ENCODE results near the gene RAB3B.
"Not testable (repeated sequence)": the region's sequence is repeated elsewhere in the genome, so short reads cannot be mapped to it uniquely, and the experiment has no call there.

Gene RAB3B

GRCh38 chr1:52028328-52028727 is 37.8 kb upstream of the RAB3B start:
- TF ChIP-seq, protein P1, sequence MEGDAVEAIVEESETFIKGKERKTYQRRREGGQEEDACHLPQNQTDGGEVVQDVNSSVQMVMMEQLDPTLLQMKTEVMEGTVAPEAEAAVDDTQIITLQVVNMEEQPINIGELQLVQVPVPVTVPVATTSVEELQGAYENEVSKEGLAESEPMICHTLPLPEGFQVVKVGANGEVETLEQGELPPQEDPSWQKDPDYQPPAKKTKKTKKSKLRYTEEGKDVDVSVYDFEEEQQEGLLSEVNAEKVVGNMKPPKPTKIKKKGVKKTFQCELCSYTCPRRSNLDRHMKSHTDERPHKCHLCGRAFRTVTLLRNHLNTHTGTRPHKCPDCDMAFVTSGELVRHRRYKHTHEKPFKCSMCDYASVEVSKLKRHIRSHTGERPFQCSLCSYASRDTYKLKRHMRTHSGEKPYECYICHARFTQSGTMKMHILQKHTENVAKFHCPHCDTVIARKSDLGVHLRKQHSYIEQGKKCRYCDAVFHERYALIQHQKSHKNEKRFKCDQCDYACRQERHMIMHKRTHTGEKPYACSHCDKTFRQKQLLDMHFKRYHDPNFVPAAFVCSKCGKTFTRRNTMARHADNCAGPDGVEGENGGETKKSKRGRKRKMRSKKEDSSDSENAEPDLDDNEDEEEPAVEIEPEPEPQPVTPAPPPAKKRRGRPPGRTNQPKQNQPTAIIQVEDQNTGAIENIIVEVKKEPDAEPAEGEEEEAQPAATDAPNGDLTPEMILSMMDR (conservative IDR thresholded peaks at IDR 0.05) = no peak
- H3K27ac ChIP-seq = peak overlapping the region; percentile 86

DNA sequence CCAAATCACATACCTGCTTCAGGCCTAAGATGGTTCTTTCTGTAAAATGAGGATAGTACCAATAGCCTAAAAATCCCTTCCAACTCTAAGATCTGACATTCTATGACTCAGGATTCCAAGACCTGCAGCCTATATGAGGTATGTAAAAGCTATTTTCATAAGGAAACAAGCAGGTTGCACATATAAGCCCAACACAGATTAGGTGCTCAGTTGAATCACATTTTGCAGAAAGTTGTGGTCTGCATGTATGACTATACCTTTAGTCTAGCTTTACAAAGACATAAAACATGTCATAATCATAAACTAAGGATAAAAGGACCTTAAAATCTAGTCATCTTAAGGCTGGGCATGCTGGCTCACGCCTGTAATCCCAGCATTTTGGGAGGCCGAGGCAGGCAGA is 35.8 kb upstream of the RAB3B start:
- TF ChIP-seq, protein P1 (conservative IDR thresholded peaks at IDR 0.05) = no peak
- H3K27ac ChIP-seq = no peak overlapping the region; the same call in 1 of the 2 replicates

- TF ChIP-seq, protein P1 (conservative IDR thresholded peaks at IDR 0.05) = no peak
- no peak overlapping the region for H3K27ac ChIP-seq
These were observed 31.6 kb upstream of the RAB3B start for GRCh38 chr1:52022133-52022532.

GRCh38 chr1:52008071-52008809 is 17.7 kb upstream of the RAB3B start:
- no peak overlapping the region for H3K27ac ChIP-seq
- TF ChIP-seq, protein P1 (conservative IDR thresholded peaks at IDR 0.05) = no peak

GRCh38 chr1:52007215-52008002 is 16.9 kb upstream of the RAB3B start:
- no peak overlapping the region for H3K27ac ChIP-seq
- TF ChIP-seq, protein P1 (conservative IDR thresholded peaks at IDR 0.05) = no peak

DNA sequence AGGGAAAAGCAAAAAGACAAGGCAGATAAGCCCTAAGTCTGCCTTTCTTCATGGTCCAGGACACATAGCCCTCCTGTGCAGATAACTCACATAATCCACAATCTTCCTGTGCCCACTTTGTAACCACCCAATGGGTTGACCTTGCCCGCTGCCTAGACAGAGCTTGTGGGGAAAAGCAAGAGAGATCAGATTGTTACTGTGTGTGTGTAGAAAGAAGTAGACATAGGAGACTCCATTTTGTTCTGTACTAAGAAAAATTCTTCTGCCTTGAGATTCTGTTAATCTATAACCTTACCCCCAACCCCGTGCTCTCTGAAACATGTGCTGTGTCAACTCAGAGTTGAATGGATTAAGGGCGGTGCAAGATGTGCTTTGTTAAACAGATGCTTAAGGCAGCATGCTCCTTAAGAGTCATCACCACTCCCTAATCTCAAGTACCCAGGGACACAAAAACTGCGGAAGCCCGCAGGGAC is 15.6 kb upstream of the RAB3B start:
- not testable (repeated sequence) for H3K27ac ChIP-seq

- not testable (repeated sequence) for H3K27ac ChIP-seq
These were observed 15.0 kb upstream of the RAB3B start for GRCh38 chr1:52005548-52005947.

DNA sequence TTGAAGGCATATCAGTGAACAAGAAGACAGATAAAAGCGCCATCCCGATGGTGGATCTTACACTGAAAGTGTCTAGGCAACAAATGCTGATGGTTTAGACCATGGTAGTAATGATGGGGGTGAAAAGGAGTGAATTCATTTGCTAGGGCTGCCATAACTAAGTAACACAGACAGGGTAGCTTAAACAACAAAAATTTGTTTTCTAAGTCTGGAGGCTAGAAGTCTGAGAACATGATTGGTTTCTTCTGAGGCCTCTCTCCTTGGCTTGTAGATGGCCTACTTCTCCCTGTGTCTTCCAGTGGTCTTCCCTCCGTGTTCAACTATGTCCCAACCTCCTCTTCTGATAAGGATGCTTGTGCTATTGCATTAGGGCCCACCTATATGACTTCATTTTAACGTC is 13.4 kb upstream of the RAB3B start:
- TF ChIP-seq, protein P1 (conservative IDR thresholded peaks at IDR 0.05) = no peak
- H3K27ac ChIP-seq = no peak overlapping the region

Data from VCaP (cell line).